Measurements from ENCODE around the gene KCNAB1.
"Not testable (repeated sequence)": the region's sequence is repeated elsewhere in the genome, so short reads cannot be mapped to it uniquely, and the experiment has no call there.

KCNAB1 gene

DNA sequence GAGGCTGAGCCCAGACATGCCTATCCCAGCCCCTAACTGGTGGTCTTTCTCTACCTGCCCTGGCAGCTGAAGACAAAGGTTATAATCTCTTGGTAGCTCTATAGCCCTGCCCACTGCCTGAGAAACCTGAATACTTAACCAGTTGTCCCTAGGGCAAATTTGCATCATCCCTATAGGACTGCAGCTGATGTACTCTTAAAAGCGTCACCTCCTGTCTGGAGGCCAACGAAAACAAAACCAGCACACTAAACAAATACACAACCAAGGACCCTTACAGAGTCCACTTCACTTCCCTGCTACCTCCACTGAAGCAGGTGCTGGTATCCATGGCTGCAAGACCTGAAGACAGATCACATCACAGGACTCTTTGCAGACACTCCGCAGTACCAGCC, 98.0 kb downstream of the KCNAB1 start:
- H3K27me3 ChIP-seq (ENCODE audit: control insufficient read depth, insufficient read depth, low read length) = no peaks in the 10 kb centered on the region
- no peaks in the 10 kb centered on the region for H3K36me3 ChIP-seq (ENCODE audit: control insufficient read depth, insufficient read depth, low read length)
- H3K9ac ChIP-seq (ENCODE audit: low read depth, low read length) = no peak overlapping the region
- H3K27ac ChIP-seq (ENCODE audit: low read depth, low read length) = no peak overlapping the region
- H3K4me3 ChIP-seq (ENCODE audit: low read depth, low read length) = no peak overlapping the region
- 0 out of 2 replicates have a peak, but pooled peaks cover 5% of the 10 kb centered on the region for H3K4me1 ChIP-seq (ENCODE audit: control insufficient read depth, insufficient read depth, low read length)
- H3K9me3 ChIP-seq (ENCODE audit: control insufficient read depth, insufficient read depth, low read length) = no peaks in the 10 kb centered on the region; the same call in 1 of the 2 replicates

DNA sequence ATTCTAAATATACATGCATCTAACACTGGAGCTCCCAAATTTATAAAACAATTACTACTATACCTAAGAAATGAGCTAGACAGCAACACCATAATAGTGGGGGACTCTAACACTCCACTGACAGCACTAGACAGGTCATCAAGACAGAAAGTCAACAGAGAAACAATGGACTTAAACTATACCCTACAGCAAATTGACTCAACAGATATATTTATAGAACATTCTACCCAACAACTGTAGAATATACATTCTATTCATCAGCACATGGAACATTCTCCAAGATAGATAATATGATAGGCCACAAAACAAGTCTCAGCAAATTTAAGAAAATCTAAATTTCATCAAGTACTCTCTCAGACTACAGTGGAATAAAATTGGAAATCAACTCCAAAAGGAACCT, 102.0 kb downstream of the KCNAB1 start:
- H3K4me3 ChIP-seq (ENCODE audit: low read depth, low read length); H3K27me3 ChIP-seq (ENCODE audit: control insufficient read depth, insufficient read depth, low read length); H3K27ac ChIP-seq (ENCODE audit: low read depth, low read length); H3K36me3 ChIP-seq (ENCODE audit: control insufficient read depth, insufficient read depth, low read length); H3K9me3 ChIP-seq (ENCODE audit: control insufficient read depth, insufficient read depth, low read length); H3K9ac ChIP-seq (ENCODE audit: low read depth, low read length); H3K4me1 ChIP-seq (ENCODE audit: control insufficient read depth, insufficient read depth, low read length): not testable (repeated sequence)

DNA sequence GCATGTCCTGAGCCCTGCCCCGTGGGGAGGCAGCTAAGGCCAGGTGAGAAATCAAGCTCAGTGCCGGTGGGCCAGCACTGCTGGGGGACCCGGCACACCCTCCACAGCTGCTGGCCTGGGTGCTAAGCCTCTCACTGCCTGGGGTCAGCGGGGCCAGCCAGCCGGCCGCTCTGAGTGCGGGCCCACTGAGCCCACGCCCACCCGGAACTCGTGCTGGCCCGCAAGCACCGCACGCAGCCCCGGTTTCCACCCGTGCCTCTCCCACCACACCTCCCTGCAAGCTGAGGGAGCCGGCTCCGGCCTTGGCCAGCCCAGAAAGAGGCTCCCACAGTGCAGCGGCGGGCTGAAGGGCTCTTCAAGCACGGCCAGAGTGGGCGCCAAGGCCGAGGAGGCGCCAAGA, 103.7 kb downstream of the KCNAB1 start:
- not testable (repeated sequence) for H3K9me3 ChIP-seq (ENCODE audit: control insufficient read depth, insufficient read depth, low read length); H3K4me3 ChIP-seq (ENCODE audit: low read depth, low read length); H3K36me3 ChIP-seq (ENCODE audit: control insufficient read depth, insufficient read depth, low read length); H3K9ac ChIP-seq (ENCODE audit: low read depth, low read length); H3K27ac ChIP-seq (ENCODE audit: low read depth, low read length); H3K4me1 ChIP-seq (ENCODE audit: control insufficient read depth, insufficient read depth, low read length); H3K27me3 ChIP-seq (ENCODE audit: control insufficient read depth, insufficient read depth, low read length)

GRCh38 chr3:156226676-156227420, 106.5 kb downstream of the KCNAB1 start:
- no peaks in the 10 kb centered on the region; the same call in 1 of the 2 replicates for H3K27me3 ChIP-seq (ENCODE audit: control insufficient read depth, insufficient read depth, low read length)
- no peak overlapping the region for H3K9ac ChIP-seq (ENCODE audit: low read depth, low read length)
- H3K9me3 ChIP-seq (ENCODE audit: control insufficient read depth, insufficient read depth, low read length) = no peaks in the 10 kb centered on the region
- H3K4me3 ChIP-seq (ENCODE audit: low read depth, low read length) = no peak overlapping the region
- H3K27ac ChIP-seq (ENCODE audit: low read depth, low read length) = no peak overlapping the region
- no peaks in the 10 kb centered on the region for H3K36me3 ChIP-seq (ENCODE audit: control insufficient read depth, insufficient read depth, low read length)
- no peaks in the 10 kb centered on the region for H3K4me1 ChIP-seq (ENCODE audit: control insufficient read depth, insufficient read depth, low read length)

DNA sequence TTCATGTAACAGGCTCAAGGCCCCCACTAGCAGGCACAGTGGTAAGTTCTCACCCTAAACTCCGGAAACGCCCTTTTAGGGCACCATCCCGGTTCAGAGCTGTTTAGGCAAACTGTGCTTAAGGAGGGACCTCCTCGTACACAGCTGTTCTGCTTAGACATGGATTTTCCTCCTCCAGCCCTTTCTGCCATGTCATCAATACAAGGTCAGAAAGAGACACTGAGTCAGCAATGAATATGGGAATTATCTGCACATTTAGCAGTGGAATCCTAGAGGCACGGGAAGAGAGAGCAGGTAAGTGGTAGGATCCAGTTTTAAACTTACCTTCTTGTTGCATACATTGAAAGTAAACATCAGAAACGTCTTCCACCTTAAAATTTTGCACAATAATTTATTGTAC, 107.3 kb downstream of the KCNAB1 start:
- Histone ChIP-seq H3K9me3 (ENCODE audit: control insufficient read depth, insufficient read depth, low read length) (no peaks in the 10 kb centered on the region), H3K4me1 (ENCODE audit: control insufficient read depth, insufficient read depth, low read length) (no peaks in the 10 kb centered on the region), H3K9ac (ENCODE audit: low read depth, low read length) (no peak overlapping the region), H3K4me3 (ENCODE audit: low read depth, low read length) (no peak overlapping the region), H3K27ac (ENCODE audit: low read depth, low read length) (no peak overlapping the region), H3K36me3 (ENCODE audit: control insufficient read depth, insufficient read depth, low read length) (no peaks in the 10 kb centered on the region), H3K27me3 (ENCODE audit: control insufficient read depth, insufficient read depth, low read length) (no peaks in the 10 kb centered on the region; the same call in 1 of the 2 replicates)

- Histone ChIP-seq H3K36me3 (ENCODE audit: control insufficient read depth, insufficient read depth, low read length) (no peaks in the 10 kb centered on the region), H3K27me3 (ENCODE audit: control insufficient read depth, insufficient read depth, low read length) (no peaks in the 10 kb centered on the region; the same call in 1 of the 2 replicates), H3K4me3 (ENCODE audit: low read depth, low read length) (no peak overlapping the region), H3K9me3 (ENCODE audit: control insufficient read depth, insufficient read depth, low read length) (no peaks in the 10 kb centered on the region), H3K27ac (ENCODE audit: low read depth, low read length) (no peak overlapping the region), H3K4me1 (ENCODE audit: control insufficient read depth, insufficient read depth, low read length) (no peaks in the 10 kb centered on the region), H3K9ac (ENCODE audit: low read depth, low read length) (no peak overlapping the region)
Observed at GRCh38 chr3:156230278-156230900, 110.0 kb downstream of the KCNAB1 start.

- not testable (repeated sequence) for H3K4me1 ChIP-seq (ENCODE audit: control insufficient read depth, insufficient read depth, low read length); H3K27ac ChIP-seq (ENCODE audit: low read depth, low read length); H3K9ac ChIP-seq (ENCODE audit: low read depth, low read length); H3K9me3 ChIP-seq (ENCODE audit: control insufficient read depth, insufficient read depth, low read length); H3K4me3 ChIP-seq (ENCODE audit: low read depth, low read length); H3K36me3 ChIP-seq (ENCODE audit: control insufficient read depth, insufficient read depth, low read length); H3K27me3 ChIP-seq (ENCODE audit: control insufficient read depth, insufficient read depth, low read length)
Observed at GRCh38 chr3:156231221-156231620, 110.8 kb downstream of the KCNAB1 start.

DNA sequence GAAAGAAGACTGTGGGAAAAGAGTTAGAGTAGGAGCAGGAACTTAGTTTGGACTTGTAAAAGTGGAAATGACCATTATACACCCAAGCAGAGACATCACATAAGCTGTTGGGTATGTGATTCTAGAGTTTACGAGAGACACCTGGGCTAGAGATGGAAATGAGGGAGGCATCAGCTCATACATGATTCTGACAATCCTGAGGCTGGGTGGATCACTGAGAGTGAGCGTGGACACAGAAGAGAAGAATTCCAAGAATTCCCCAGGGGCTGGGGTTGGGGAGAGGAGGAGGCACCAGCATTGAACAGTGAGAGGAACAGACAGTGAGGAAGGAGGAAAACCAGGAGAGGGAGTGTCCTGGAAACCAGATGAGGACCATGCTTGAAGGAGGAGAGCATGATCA, 113.5 kb downstream of the KCNAB1 start:
- Histone ChIP-seq H3K27me3 (ENCODE audit: control insufficient read depth, insufficient read depth, low read length) (no peaks in the 10 kb centered on the region), H3K27ac (ENCODE audit: low read depth, low read length) (no peak overlapping the region), H3K4me1 (ENCODE audit: control insufficient read depth, insufficient read depth, low read length) (no peaks in the 10 kb centered on the region), H3K4me3 (ENCODE audit: low read depth, low read length) (no peak overlapping the region), H3K9me3 (ENCODE audit: control insufficient read depth, insufficient read depth, low read length) (no peaks in the 10 kb centered on the region), H3K36me3 (ENCODE audit: control insufficient read depth, insufficient read depth, low read length) (no peaks in the 10 kb centered on the region), H3K9ac (ENCODE audit: low read depth, low read length) (no peak overlapping the region)

GRCh38 chr3:156236556-156237260, 116.3 kb downstream of the KCNAB1 start:
- H3K4me1 ChIP-seq (ENCODE audit: control insufficient read depth, insufficient read depth, low read length) = no peaks in the 10 kb centered on the region
- no peak overlapping the region for H3K27ac ChIP-seq (ENCODE audit: low read depth, low read length)
- H3K36me3 ChIP-seq (ENCODE audit: control insufficient read depth, insufficient read depth, low read length) = no peaks in the 10 kb centered on the region
- H3K9me3 ChIP-seq (ENCODE audit: control insufficient read depth, insufficient read depth, low read length) = no peaks in the 10 kb centered on the region
- H3K9ac ChIP-seq (ENCODE audit: low read depth, low read length) = no peak overlapping the region
- no peaks in the 10 kb centered on the region for H3K27me3 ChIP-seq (ENCODE audit: control insufficient read depth, insufficient read depth, low read length)
- H3K4me3 ChIP-seq (ENCODE audit: low read depth, low read length) = no peak overlapping the region

- Histone ChIP-seq H3K9me3 (ENCODE audit: control insufficient read depth, insufficient read depth, low read length) (no peaks in the 10 kb centered on the region), H3K9ac (ENCODE audit: low read depth, low read length) (no peak overlapping the region), H3K4me3 (ENCODE audit: low read depth, low read length) (no peak overlapping the region), H3K27ac (ENCODE audit: low read depth, low read length) (no peak overlapping the region), H3K27me3 (ENCODE audit: control insufficient read depth, insufficient read depth, low read length) (no peaks in the 10 kb centered on the region), H3K4me1 (ENCODE audit: control insufficient read depth, insufficient read depth, low read length) (no peaks in the 10 kb centered on the region), H3K36me3 (ENCODE audit: control insufficient read depth, insufficient read depth, low read length) (no peaks in the 10 kb centered on the region)
Observed at GRCh38 chr3:156240642-156241041, 120.3 kb downstream of the KCNAB1 start.
